GM13977 (cell line): ENCODE results near the gene DPEP3.

Experiments used
- DNase-seq: peaks from one replicate; pipeline ENCODE4 v3.0.0; 2012; ENCODE audit warnings: low spot score
- in situ Hi-C: fragments of 300-500 bp; cut with MboI; formaldehyde crosslinking; loops from one replicate; pipeline ENCODE4 v1.12.0; 2022; ENCODE audit warnings: low sequenced_read_pairs, low pct_unique_long_range_greater_than_20kb, mixed read lengths, inconsistent platforms; ENCODE audit not compliant: unreplicated experiment
- TF ChIP-seq, protein P1 (sequence below): IDR thresholded peaks from 2 replicates; pipeline ENCODE4 v1.5.1; 2012; ENCODE audit warnings: mild to moderate bottlenecking, control low read depth; ENCODE audit not compliant: insufficient read depth; ENCODE audit errors: extremely low read depth, missing control alignments

DPEP3 gene

DNA sequence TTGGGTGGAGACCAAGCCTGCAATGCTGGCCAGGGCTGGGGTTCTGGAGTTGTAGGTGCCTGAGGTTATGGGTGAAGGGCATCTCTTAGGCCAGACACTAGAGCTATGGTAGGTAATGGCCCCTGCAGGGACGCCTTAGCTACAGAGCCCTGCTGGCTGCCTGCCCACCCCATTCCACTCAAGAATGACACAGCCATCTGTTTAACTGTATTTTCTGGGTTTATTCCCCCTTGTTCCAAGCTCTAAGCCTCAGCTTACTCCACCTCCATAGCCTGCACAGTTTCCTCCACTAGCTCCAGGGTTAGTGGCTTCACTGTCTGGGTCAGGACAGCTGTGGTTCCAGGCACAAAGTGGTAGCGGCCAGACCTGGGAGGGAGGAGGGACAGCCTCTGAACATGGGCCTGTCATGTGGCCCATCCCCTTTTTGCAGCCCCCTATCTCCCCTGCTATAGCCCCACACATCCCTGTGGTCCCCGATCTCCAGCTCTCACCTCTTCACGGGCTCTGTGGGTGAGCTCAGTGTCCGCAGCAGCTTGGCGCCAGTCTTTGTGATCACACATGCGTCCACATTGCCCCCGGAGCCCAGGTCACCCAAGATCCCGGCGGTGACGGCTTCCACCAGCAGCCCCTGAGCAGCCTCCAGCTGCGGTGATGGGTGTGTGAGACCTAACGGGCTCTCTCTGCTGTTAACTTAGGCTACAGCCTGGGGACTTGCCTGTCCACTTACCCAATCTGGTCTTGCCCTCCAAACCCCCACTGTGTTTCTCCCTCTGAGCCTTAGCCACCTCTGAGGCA, 45.8 kb downstream of the DPEP3 start:
- in situ Hi-C loops = no loop called here
- no peak for DNase-seq

DNA sequence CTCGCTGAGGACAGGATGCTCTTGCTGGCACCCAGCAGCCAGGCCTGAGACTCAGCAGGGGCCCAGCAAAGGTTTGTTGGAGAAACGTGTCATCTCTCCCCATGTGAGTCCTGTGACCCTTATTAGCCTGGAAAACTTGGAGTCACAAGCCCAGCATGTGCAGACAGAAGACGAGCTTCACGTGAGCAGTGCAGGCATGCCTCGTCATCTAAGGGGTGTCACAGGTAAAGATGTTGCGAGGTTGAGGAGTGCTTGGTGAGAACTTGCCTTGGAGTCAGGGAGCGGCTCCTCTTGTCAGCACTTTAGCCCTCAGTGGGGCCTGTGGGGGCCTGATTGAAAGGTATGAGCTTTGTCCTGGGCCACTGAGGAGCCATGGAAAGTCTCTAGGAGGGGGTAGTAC, 46.5 kb downstream of the DPEP3 start:
- in situ Hi-C loops = no loop called here
- TF ChIP-seq, protein P1, sequence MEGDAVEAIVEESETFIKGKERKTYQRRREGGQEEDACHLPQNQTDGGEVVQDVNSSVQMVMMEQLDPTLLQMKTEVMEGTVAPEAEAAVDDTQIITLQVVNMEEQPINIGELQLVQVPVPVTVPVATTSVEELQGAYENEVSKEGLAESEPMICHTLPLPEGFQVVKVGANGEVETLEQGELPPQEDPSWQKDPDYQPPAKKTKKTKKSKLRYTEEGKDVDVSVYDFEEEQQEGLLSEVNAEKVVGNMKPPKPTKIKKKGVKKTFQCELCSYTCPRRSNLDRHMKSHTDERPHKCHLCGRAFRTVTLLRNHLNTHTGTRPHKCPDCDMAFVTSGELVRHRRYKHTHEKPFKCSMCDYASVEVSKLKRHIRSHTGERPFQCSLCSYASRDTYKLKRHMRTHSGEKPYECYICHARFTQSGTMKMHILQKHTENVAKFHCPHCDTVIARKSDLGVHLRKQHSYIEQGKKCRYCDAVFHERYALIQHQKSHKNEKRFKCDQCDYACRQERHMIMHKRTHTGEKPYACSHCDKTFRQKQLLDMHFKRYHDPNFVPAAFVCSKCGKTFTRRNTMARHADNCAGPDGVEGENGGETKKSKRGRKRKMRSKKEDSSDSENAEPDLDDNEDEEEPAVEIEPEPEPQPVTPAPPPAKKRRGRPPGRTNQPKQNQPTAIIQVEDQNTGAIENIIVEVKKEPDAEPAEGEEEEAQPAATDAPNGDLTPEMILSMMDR = no peak
- DNase-seq = no peak

More for the DNA sequence above, 45.8 kb downstream of the DPEP3 start:
- TF ChIP-seq, protein P1 = no peak

DNA sequence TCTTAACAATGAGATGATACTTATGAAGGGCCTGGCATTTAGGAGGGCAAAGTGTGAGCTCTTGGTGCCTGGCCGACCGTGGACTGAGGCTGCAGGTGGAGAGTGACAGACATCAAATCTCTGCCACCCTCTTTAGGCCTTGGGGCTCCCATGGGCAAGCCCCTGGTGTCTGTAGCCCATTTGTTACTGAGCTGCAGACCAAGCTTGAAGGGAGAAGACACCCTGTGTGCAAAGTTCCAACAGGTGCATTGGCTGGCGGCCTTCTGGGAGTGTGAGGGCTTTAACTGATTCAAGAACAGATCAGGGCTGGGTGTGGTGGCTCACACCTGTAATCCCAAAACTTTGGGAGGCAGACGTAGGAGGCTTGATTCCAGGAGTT, 47.8 kb downstream of the DPEP3 start:
- no peak for DNase-seq
- in situ Hi-C loops = no loop called here
- TF ChIP-seq, protein P1 = no peak

DNA sequence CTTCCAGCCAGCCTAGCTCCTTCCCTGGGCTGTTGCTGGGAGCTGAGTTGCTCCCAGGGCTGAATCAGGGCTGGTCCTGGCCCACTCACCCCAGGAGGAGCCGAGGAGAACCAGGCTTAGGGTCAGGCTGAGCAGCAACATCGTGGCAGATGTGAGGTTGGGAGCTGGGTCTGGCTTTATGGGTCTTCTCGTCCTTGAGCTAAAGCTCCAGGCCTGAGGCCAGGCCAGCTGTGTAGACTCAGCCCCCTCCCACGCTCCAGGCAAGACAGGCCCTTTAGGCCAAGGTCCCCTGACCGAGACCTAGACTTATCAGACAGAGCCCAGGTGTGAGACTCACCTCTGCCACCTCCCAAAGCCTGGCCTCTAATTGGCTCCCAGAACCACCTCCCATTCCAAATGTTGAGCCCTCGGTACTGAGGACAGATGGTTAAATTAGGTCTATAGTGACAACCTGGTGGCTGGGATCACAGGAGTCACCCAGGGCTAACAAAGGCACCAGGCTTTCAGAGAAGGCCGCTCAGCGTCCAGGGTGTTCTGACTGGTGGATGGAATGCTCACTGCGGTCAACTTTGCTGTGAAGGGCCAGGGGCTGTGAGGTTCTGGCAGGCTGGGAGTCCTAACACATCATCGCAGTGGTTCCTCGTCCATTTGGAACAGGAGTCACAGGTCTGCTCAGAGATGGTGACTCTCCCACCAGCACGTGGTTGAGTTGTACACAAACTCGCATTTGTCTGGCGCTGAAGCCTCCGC, 48.4 kb downstream of the DPEP3 start, which contains the start of gene CTRL:
CTRL (minus strand) TSS at position 151 of the 750 bp plus-strand sequence; CDS start at position 141, 10 bp downstream.
- no peak for DNase-seq
- TF ChIP-seq, protein P1 = no peak
- in situ Hi-C loops = no loop called here

DNA sequence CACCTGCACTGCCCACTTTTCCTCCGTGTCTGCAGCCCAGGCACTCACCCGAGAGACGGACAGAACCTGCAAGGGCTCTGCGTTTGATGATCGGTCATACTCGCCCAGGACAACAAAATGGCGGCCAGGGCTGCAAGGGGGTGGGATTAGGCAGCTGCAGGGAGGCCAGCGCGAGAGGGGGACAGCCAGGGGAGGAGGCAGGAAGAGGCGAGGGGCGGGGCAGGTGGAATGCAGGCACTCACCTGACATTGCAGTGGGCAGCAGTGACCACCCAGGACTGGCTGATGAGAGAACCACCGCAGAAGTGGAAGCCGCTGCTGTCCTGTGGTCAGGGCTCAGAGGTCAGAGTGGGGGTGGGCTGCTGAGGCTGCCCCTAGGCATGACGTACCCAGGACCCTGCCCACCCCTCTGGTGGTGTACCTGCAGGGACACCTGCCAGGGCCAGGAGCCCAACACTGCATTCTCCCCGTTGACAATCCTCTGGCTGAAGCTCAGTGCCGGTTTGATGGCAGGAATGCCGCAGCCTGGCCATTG, 49.6 kb downstream of the DPEP3 start:
- no peak for DNase-seq
- TF ChIP-seq, protein P1 = no peak
- in situ Hi-C loops = no loop called here

DNA sequence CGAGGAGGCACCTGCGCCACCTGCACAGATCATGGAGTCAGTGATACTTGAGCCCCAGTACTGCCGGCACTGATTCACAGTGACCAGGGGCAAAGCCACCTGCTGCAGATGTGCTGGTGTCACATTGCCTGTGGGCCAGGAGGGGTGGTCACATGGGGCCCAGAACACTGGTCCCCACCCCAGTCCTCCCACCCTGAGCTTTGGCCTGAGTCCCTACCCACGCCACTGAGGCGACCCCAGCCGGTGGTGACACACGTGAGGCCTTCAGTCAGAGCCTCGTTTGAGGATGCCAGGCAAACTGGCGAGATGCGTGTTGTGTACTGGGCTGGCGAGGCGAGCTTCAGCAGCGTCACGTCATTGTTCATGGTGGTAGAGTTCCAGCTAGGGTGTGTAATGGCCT, 50.1 kb downstream of the DPEP3 start:
- DNase-seq = no peak
- in situ Hi-C loops = no loop called here
- TF ChIP-seq, protein P1 = no peak
